Urinary bladder (tissue), 4 donors: Measurements from ENCODE around the gene CCDC122. TPM values are rescaled to one million over a fixed set of nuclear protein-coding genes. Genes with fewer than 3 reads are reported as not detected.

ENCODE experiments used
- DNase-seq: peaks from one replicate; pipeline ENCODE4 v3.0.0-alpha.2; 2015; ENCODE audit errors: extremely low spot score
- H3K27ac ChIP-seq: one replicate; pipeline ENCODE4 v1.5.1; 2013; ENCODE audit warnings: low read depth, mild to moderate bottlenecking, moderate library complexity
- H3K36me3 ChIP-seq: one replicate; pipeline ENCODE4 v1.6.1; 2013; ENCODE audit warnings: mild to moderate bottlenecking, moderate library complexity; ENCODE audit not compliant: insufficient read depth
- H3K4me1 ChIP-seq: one replicate; pipeline ENCODE4 v1.6.1; 2013; ENCODE audit warnings: mild to moderate bottlenecking, moderate library complexity; ENCODE audit not compliant: insufficient read depth
- H3K4me3 ChIP-seq: one replicate; pipeline ENCODE4 v1.5.1; 2013; ENCODE audit warnings: low read depth, low read length
- WGBS: extraction: QIAGEN DNeasy Blood & Tissue Kit; methylation state at CpG from one replicate; pipeline ENCODE4 v1.1.7; 2013; 5-methylcytosine and 5-hydroxymethylcytosine counted together
- polyA plus RNA-seq: library from polyadenylated mRNA; stranded (reverse); fragments of 200-250 nt; gene quantifications from one replicate; pipeline ENCODE4 v1.2.3, GENCODE V29; 2013
- total RNA-seq: library from RNA; depleted of rRNA; stranded (reverse); fragments of >200 nt; gene quantifications from one replicate; pipeline ENCODE4 v1.2.3, GENCODE V29; 2014
- donor health status: healthy with polysubstance abuse.
- donor health status: healthy.

Gene CCDC122
- total RNA-seq = 12.4 TPM
- 3.1 TPM for polyA plus RNA-seq

GRCh38 chr13:43878892-43879754, at the start of gene CCDC122:
TSS of gene CCDC122 (minus strand) at chr13:43879740. CDS start at chr13:43869376, 10,364 bp downstream.
- peaks cover 2% of the 10 kb centered on the region for H3K4me1 ChIP-seq
- H3K36me3 ChIP-seq = no peaks in the 10 kb centered on the region
- under 1% methylated on average over 78 of the region's 78 CpGs for WGBS
- no peak for DNase-seq
- peak within 1 kb of the TSS; percentile 81 for H3K4me3 ChIP-seq
- H3K27ac ChIP-seq = peak within 1 kb of the TSS; percentile 98

DNA sequence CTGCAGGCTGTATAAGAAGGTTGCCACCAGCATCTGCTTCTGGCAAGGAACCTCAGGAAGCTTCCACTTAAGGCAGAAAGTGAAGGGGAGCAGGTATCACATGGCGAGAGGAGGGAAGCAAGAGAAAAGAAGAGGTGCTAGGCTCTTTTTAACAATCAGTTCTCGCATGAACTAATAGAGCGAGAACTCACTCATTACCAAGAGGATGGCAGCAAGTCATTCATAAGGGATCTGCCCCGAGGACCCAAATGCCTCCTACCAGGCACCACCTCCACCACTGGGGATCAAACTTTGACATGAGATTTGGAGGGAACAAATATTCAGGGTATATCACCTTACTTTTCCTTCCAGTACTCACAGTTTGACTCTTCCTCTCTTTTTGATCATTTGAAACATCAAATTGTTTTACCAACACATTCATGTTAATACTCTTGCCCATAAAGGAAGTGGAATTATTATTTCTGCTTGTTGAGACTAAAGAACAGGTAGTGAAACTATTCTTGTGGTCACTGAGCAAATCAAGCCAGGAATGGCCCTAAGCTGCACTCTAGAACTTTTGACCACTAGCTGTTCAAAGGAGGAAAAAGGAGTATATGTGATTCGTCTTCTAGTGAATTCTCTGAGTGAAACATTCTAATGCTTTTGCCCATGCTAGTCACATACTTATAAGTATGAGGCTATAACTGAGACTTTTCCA, 45.2 kb upstream of the CCDC122 start:
- WGBS = 79% methylated on average over 5 of the region's 5 CpGs
- H3K4me1 ChIP-seq = no peaks in the 10 kb centered on the region
- no peaks in the 10 kb centered on the region for H3K36me3 ChIP-seq
- DNase-seq = no peak
- H3K27ac ChIP-seq = no peak overlapping the region
- no peak overlapping the region for H3K4me3 ChIP-seq

- Histone ChIP-seq H3K36me3 (no peaks in the 10 kb centered on the region), H3K4me1 (no peaks in the 10 kb centered on the region), H3K27ac (no peak overlapping the region), H3K4me3 (no peak overlapping the region)
- WGBS = 100% methylated on average over 1 of the region's 1 CpG
- DNase-seq = no peak
Measured at GRCh38 chr13:43920965-43921674, 41.6 kb upstream of the CCDC122 start.

DNA sequence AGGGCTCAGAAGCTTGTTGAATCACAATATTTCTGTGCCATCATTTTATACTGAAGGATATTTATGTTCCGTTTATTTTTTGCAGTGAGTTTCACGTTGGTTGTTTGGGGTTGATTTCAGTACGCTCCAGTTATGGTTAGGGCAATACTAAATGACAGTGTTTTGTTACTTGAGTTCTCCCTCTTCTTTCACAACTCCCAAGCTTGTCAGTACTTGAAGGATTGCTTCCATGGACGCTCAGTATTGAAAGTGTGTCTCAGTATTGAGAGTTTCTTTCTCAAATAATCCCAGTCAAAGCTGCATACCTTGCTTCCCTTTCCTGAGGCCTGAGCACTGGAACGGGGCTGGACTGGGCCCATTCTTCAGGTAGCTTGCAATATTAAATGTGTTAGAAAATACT, 39.1 kb upstream of the CCDC122 start:
- 75% methylated on average over 5 of the region's 5 CpGs for WGBS
- DNase-seq = no peak

DNA sequence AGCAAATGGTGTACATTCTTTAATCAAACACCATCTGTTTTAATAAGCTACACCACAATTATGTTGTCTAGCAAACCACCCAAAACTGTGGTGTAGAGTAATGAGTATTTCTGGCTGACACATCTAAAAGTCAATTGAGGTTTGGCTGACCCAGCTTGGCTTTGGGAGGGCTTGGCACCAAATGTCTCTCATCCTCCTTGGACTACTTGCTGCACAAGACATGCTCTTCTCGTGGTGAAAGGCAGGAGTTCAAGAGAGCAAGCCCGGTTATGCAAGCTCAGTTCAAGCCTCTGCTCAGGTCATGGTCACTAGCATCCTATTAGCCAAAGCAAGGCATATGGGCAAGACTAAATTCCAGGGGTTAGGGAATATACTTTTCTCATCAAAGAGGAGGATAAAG, 37.3 kb upstream of the CCDC122 start:
- no peaks in the 10 kb centered on the region for H3K4me1 ChIP-seq

More for the DNA sequence above, 39.1 kb upstream of the CCDC122 start:
- no peak overlapping the region for H3K27ac ChIP-seq
- H3K4me3 ChIP-seq = no peak overlapping the region
- H3K36me3 ChIP-seq = no peaks in the 10 kb centered on the region
- no peaks in the 10 kb centered on the region for H3K4me1 ChIP-seq

GRCh38 chr13:43915451-43915850, 35.9 kb upstream of the CCDC122 start:
- H3K27ac ChIP-seq = no peak overlapping the region
- 88% methylated on average over 6 of the region's 6 CpGs for WGBS
- H3K4me3 ChIP-seq = no peak overlapping the region
- no peaks in the 10 kb centered on the region for H3K36me3 ChIP-seq
- H3K4me1 ChIP-seq = no peaks in the 10 kb centered on the region
- no peak for DNase-seq

More for the DNA sequence above, 37.3 kb upstream of the CCDC122 start:
- H3K4me3 ChIP-seq = no peak overlapping the region
- H3K27ac ChIP-seq = no peak overlapping the region
- DNase-seq = no peak
- no peaks in the 10 kb centered on the region for H3K36me3 ChIP-seq
- WGBS = 52% methylated on average over 2 of the region's 2 CpGs

DNA sequence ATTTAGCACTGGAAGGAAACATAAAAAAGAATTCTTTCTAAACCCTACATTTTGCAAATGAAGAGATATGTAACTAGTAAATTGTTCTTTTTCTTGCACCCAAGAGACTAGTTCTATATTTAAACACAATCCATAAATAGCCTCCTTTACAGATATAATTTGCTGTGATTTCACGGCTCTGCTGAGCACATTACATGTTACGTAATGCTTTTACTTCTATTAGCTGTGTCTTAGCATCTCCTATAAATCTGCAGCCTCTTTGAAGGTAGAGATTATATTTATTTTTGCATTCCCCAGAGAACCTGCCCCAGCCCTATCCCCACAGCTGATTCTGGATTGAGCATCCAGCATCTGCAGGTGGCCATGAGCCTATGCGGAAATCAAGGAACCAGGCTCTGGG, 32.3 kb upstream of the CCDC122 start:
- H3K4me3 ChIP-seq = no peak overlapping the region
- no peak overlapping the region for H3K27ac ChIP-seq
- 81% methylated on average over 3 of the region's 3 CpGs for WGBS
- H3K36me3 ChIP-seq = no peaks in the 10 kb centered on the region
- H3K4me1 ChIP-seq = no peaks in the 10 kb centered on the region
- no peak for DNase-seq

DNA sequence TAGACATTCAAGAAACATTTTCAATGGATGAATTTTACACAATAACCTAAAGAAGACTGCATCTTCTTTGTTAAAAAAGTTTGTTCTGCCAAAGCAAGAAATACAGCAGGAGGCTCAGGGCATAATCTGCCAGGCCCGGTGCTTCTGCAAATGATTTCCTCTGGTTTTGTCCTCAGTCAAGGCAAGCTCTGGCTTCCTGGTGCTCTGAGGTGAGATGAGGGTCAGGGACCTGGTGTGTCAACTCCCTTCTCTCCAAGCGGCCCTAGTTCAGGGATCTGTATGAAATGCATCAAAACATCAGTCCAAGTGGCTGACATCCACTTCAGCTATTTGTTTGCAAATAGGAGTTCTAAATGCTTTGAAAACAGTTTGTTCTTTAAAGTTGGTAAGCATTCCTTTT, 31.7 kb upstream of the CCDC122 start:
- H3K36me3 ChIP-seq = no peaks in the 10 kb centered on the region
- no peak overlapping the region for H3K27ac ChIP-seq
- no peak overlapping the region for H3K4me3 ChIP-seq
- no peak for DNase-seq
- no peaks in the 10 kb centered on the region for H3K4me1 ChIP-seq
- 67% methylated on average over 2 of the region's 2 CpGs for WGBS

DNA sequence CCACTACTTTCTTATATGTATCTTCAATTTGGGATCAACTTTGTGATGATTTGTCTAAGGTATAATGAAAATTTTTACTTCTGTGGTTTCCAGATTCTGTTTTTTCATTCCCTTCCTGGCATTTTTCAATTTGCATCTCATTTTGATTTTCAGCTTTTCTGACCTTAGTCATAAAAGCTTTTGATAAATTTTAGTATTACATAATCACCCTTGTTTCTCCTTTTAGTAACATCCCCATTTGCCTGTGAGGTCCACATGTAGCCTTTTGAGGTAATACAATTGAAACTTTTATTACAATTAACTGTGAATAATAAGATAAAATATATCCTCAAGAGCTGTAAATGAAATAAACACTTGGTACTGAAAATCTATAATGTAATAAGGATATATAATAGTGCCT, 31.3 kb upstream of the CCDC122 start:
- H3K4me1 ChIP-seq = no peaks in the 10 kb centered on the region
- no peak overlapping the region for H3K27ac ChIP-seq
- DNase-seq = no peak
- H3K4me3 ChIP-seq = no peak overlapping the region
- H3K36me3 ChIP-seq = no peaks in the 10 kb centered on the region

DNA sequence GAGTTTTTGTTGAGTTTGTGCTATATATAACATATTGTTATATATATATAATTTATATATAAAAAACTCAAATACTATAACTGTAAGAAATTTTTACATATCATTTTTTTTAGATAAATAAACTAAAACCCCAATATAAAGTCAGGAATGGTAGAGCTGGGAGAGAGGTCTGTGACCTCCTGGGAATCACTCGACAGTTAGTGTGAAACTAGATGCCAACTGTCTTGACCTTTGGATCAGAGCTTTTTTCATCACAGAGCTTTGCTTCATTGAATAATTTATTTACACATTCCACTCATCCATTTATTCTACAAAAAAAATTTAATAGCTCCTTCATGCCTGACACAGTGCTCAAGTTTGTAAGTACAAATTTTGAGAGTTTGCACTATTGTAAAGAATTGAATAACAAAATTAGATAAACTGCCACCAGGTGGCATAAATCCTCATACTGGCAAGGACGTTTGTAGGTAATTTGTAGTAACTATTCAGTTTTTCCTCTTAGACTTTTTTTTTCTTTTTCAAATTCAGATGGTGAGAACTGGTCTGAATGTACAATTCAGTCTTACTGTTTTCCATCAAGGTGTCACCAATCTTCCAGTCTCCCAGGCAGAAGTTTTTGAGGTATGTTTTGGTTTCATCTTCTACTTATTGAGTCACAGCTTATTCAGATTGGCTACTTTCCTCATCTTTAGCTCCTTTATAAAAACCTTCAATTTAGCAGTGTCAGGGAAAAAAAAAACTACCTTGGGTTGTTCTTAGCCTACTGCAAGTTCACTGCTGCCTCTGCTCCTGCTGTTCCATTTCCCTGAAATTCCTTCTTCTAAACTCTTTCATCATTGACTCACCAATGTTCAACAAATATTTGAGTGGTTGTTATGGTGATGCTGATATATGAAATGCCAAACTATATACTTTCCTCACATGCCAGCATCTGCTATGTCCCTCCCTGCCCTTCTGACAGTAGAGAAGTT, 28.9 kb upstream of the CCDC122 start:
- no peak overlapping the region for H3K27ac ChIP-seq
- WGBS = 37% methylated on average over 2 of the region's 2 CpGs
- DNase-seq = peak; percentile 35

DNA sequence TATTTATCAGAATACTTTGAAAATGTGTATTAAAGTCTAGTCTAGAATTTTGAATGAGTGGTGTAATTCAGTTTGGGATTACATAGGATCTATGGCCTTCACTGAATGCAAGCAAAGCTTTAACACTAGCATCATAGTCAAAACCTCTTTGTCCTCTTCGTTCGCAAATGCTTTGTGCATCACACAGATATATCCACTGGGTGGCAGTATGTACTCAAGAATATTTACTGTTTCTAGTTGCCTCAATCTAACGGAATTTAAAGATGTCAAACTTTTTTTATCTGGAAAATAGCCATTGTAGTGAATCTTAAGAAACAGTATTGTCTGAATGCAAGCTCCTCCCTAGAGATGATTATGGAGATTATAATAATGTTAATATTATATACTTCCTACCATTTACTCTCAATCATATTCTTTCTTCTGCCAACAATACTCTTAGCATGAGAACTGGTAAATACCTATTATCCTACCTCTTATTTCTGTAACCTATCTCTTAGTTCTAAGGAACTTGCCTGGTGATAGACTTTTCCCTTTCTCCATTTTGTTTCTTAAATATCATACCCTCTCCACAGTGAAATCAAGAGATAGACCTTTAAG, 26.0 kb upstream of the CCDC122 start:
- no peak overlapping the region for H3K4me3 ChIP-seq
- H3K27ac ChIP-seq = no peak overlapping the region
- no peaks in the 10 kb centered on the region for H3K36me3 ChIP-seq
- no peaks in the 10 kb centered on the region for H3K4me1 ChIP-seq
- 1% methylated on average over 3 of the region's 3 CpGs for WGBS
- peak; percentile 59 for DNase-seq

More for the DNA sequence above, 28.9 kb upstream of the CCDC122 start:
- no peak overlapping the region for H3K4me3 ChIP-seq
- no peaks in the 10 kb centered on the region for H3K4me1 ChIP-seq
- no peaks in the 10 kb centered on the region for H3K36me3 ChIP-seq

- Histone ChIP-seq H3K4me1 (no peaks in the 10 kb centered on the region), H3K4me3 (no peak overlapping the region), H3K36me3 (peaks cover 2% of the 10 kb centered on the region), H3K27ac (no peak overlapping the region)
- DNase-seq = no peak
- WGBS = 63% methylated on average over 2 of the region's 2 CpGs
Measured at GRCh38 chr13:43895940-43896339, 16.4 kb upstream of the CCDC122 start.
